ENCODE data around the gene TRIM62.

The TRIM62 gene

GRCh38 chr1:33161061-33161681 is 20.7 kb downstream of the TRIM62 start:
- DNase-seq (ENCODE audit: low read depth in 3 of 3) = no peak

GRCh38 chr1:33159577-33159976 is 22.3 kb downstream of the TRIM62 start:
- DNase-seq (ENCODE audit: low read depth in 3 of 3) = no peak

- no peak for DNase-seq (ENCODE audit: low read depth in 3 of 3)
These were observed 23.5 kb downstream of the TRIM62 start for GRCh38 chr1:33158366-33158765.

GRCh38 chr1:33157131-33157530 is 24.7 kb downstream of the TRIM62 start:
- DNase-seq (ENCODE audit: low read depth in 3 of 3) = no peak

GRCh38 chr1:33155877-33156538 is 25.8 kb downstream of the TRIM62 start:
- DNase-seq (ENCODE audit: low read depth in 3 of 3) = no peak

- no peak for DNase-seq (ENCODE audit: low read depth in 3 of 3)
These were observed 28.2 kb downstream of the TRIM62 start for GRCh38 chr1:33153650-33154049.

- no peak for DNase-seq (ENCODE audit: low read depth in 3 of 3)
These were observed 29.0 kb downstream of the TRIM62 start for GRCh38 chr1:33152685-33153432.

GRCh38 chr1:33151116-33151515 is 30.7 kb downstream of the TRIM62 start:
- no peak for DNase-seq (ENCODE audit: low read depth in 3 of 3)

GRCh38 chr1:33150522-33150921 is 31.3 kb downstream of the TRIM62 start:
- DNase-seq (ENCODE audit: low read depth in 3 of 3) = no peak

GRCh38 chr1:33149453-33150190 is 32.2 kb downstream of the TRIM62 start:
- DNase-seq (ENCODE audit: low read depth in 3 of 3) = no peak

- DNase-seq (ENCODE audit: low read depth in 3 of 3) = no peak
These were observed 33.2 kb downstream of the TRIM62 start for GRCh38 chr1:33148615-33149014.

- DNase-seq (ENCODE audit: low read depth in 3 of 3) = no peak
These were observed 33.9 kb downstream of the TRIM62 start for GRCh38 chr1:33147997-33148314.

GRCh38 chr1:33147275-33147996 is 34.4 kb downstream of the TRIM62 start:
- DNase-seq (ENCODE audit: low read depth in 3 of 3) = no peak

- no peak for DNase-seq (ENCODE audit: low read depth in 3 of 3)
These were observed 35.8 kb downstream of the TRIM62 start for GRCh38 chr1:33146003-33146402.

GRCh38 chr1:33143698-33144097 is 38.1 kb downstream of the TRIM62 start:
- no peak for DNase-seq (ENCODE audit: low read depth in 3 of 3)

- no peak for DNase-seq (ENCODE audit: low read depth in 3 of 3)
These were observed 38.7 kb downstream of the TRIM62 start for GRCh38 chr1:33143176-33143575.

- DNase-seq (ENCODE audit: low read depth in 3 of 3) = no peak
These were observed 39.3 kb downstream of the TRIM62 start for GRCh38 chr1:33142483-33143064.

- DNase-seq (ENCODE audit: low read depth in 3 of 3) = no peak
These were observed 40.1 kb downstream of the TRIM62 start for GRCh38 chr1:33141781-33142180.

GRCh38 chr1:33141216-33141615 is 40.6 kb downstream of the TRIM62 start:
- DNase-seq (ENCODE audit: low read depth in 3 of 3) = no peak

GRCh38 chr1:33140153-33141149 is 41.4 kb downstream of the TRIM62 start:
- DNase-seq (ENCODE audit: low read depth in 3 of 3) = no peak

Data from stimulated activated CD4-positive, alpha-beta T cell treated with anti-CD3 and anti-CD28 coated beads, TNF-alpha, amount 100 ng/mL, for 48 hours (primary cell).